ENCODE results near the gene PLCG1. TPM values are rescaled to one million over a fixed set of nuclear protein-coding genes. Genes with fewer than 3 reads are reported as not detected.

Gene PLCG1
- total RNA-seq, 1 donor from 2014 or later = 89.3 TPM

DNA sequence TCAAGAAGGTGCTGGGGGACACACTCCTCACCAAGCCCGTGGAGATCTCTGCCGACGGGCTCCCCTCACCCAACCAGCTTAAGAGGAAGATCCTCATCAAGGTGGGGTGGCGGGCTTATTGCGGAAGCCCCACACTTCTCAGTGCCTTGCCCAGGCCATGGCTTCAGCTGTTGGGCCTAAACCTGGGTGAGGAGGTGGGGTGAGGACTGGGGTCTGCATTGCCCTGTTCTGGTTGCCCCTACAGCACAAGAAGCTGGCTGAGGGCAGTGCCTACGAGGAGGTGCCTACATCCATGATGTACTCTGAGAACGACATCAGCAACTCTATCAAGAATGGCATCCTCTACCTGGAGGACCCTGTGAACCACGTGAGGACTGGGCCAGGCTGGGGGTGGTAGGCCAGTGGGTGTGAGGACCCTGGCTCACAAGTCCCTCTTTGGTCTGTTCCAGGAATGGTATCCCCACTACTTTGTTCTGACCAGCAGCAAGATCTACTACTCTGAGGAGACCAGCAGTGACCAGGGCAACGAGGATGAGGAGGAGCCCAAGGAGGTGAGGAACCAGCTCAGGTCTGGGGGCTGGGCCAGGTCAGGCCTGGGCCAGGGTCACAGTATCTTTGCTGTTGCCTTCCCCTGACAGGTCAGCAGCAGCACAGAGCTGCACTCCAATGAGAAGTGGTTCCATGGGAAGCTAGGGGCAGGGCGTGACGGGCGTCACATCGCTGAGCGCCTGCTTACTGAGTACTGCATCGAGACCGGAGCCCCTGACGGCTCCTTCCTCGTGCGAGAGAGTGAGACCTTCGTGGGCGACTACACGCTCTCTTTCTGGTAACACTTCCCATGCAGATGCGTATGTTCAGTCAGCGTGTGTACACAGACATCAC, 27.9 kb downstream of the PLCG1 start:
- no peak for DNase-seq (ENCODE audit: low read depth)
- no peaks in the 10 kb centered on the region for H3K27me3 ChIP-seq (ENCODE audit: control insufficient read depth, insufficient read depth, low read length)
- H3K36me3 ChIP-seq (ENCODE audit: control insufficient read depth, insufficient read depth, low read length) = peaks cover 11% of the 10 kb centered on the region
- TF ChIP-seq, protein P1, sequence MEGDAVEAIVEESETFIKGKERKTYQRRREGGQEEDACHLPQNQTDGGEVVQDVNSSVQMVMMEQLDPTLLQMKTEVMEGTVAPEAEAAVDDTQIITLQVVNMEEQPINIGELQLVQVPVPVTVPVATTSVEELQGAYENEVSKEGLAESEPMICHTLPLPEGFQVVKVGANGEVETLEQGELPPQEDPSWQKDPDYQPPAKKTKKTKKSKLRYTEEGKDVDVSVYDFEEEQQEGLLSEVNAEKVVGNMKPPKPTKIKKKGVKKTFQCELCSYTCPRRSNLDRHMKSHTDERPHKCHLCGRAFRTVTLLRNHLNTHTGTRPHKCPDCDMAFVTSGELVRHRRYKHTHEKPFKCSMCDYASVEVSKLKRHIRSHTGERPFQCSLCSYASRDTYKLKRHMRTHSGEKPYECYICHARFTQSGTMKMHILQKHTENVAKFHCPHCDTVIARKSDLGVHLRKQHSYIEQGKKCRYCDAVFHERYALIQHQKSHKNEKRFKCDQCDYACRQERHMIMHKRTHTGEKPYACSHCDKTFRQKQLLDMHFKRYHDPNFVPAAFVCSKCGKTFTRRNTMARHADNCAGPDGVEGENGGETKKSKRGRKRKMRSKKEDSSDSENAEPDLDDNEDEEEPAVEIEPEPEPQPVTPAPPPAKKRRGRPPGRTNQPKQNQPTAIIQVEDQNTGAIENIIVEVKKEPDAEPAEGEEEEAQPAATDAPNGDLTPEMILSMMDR (IDR thresholded peaks at IDR 0.05; ENCODE audit: insufficient read depth, low read length, poor library complexity, severe bottlenecking) = no peak
- no peak overlapping the region for H3K4me3 ChIP-seq (ENCODE audit: low read depth, low read length)

DNA sequence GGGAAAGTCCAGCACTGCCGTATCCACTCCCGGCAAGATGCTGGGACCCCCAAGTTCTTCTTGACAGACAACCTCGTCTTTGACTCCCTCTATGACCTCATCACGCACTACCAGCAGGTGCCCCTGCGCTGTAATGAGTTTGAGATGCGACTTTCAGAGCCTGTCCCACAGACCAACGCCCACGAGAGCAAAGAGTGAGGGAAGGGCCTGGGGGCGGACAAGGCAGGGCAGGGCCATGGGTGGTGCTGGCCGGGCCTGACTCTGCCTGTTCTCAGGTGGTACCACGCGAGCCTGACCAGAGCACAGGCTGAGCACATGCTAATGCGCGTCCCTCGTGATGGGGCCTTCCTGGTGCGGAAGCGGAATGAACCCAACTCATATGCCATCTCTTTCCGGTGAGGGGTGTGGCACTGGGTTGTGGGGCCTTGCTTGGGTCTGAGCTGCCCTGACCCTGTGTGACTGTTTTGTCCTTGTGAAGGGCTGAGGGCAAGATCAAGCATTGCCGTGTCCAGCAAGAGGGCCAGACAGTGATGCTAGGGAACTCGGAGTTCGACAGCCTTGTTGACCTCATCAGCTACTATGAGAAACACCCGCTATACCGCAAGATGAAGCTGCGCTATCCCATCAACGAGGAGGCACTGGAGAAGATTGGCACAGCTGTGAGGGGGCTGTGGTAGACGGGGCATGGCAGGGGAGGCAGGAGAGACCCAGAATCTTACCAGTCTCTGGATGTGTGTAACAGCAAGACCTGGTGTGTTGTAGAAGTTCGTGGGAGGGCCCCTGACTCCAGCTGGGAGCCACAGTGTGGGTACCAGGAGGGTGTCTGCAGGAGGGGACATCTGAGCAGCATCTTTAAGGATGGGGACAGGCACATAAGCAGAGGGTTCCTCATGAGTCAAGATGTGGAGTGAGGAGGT, 29.1 kb downstream of the PLCG1 start:
- no peak for DNase-seq (ENCODE audit: low read depth)
- Histone ChIP-seq H3K36me3 (ENCODE audit: control insufficient read depth, insufficient read depth, low read length) (peaks cover 11% of the 10 kb centered on the region), H3K4me3 (ENCODE audit: low read depth, low read length) (no peak overlapping the region), H3K27me3 (ENCODE audit: control insufficient read depth, insufficient read depth, low read length) (no peaks in the 10 kb centered on the region)
- TF ChIP-seq, protein P1 (IDR thresholded peaks at IDR 0.05; ENCODE audit: insufficient read depth, low read length, poor library complexity, severe bottlenecking) = no peak

DNA sequence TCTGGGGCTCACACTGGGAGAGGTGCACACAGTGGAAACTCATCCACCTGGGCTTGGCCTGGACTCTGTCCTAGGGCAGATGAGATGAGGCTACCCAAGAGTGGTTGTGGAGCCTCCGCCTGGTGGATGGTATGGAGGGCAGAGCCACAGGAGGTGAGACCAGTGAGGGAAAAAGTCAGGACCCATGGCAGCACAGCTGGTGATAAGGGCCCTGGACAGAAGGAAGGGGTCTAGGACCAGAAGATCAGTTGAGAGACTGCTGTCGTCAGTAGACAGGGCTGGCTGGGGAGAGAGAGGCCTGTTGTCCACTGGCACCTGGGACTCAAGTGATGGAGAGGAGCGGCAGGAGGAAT, 29.8 kb downstream of the PLCG1 start:
- no peak for DNase-seq (ENCODE audit: low read depth)
- Histone ChIP-seq H3K4me3 (ENCODE audit: low read depth, low read length) (no peak overlapping the region), H3K27me3 (ENCODE audit: control insufficient read depth, insufficient read depth, low read length) (no peaks in the 10 kb centered on the region), H3K36me3 (ENCODE audit: control insufficient read depth, insufficient read depth, low read length) (peaks cover 11% of the 10 kb centered on the region)
- TF ChIP-seq, protein P1 (IDR thresholded peaks at IDR 0.05; ENCODE audit: insufficient read depth, low read length, poor library complexity, severe bottlenecking) = no peak

DNA sequence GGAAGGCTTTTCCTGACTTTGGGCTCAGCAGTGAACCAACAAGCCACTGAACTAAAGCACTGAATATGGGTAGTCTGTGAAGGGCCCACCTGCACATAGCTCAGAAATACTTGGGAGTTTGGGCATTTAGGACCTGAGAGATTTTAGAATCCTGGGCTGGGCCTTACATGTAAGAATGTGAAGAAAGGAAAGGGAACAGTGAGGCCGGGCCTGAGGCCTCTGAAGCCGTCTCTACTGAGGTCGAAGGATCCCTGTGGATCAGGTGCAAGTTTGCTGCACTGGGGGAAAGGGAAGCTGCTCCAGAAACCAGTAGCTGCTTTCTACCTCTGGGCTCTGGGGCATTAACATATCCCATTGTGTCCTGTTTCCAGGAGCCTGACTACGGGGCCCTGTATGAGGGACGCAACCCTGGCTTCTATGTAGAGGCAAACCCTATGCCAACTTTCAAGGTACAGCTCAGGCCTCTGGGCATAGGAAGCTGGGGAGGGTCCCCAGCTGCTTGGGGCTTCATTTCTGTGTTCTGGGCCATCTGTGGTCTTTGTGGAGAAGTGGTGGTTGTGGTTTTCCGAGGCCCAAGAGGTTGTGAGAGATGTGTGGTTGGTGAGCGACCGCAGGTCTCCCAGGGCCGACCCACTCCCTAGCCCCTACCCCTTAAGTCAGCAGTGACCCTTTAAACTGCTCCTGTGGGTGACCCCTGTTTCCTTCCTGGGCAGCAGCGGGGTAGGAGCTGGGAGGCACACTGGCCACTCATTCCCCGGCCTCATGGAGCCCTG, 30.3 kb downstream of the PLCG1 start:
- H3K36me3 ChIP-seq (ENCODE audit: control insufficient read depth, insufficient read depth, low read length) = peaks cover 11% of the 10 kb centered on the region
- TF ChIP-seq, protein P1 (IDR thresholded peaks at IDR 0.05; ENCODE audit: insufficient read depth, low read length, poor library complexity, severe bottlenecking) = no peak
- H3K4me3 ChIP-seq (ENCODE audit: low read depth, low read length) = no peak overlapping the region
- DNase-seq (ENCODE audit: low read depth) = no peak
- no peaks in the 10 kb centered on the region for H3K27me3 ChIP-seq (ENCODE audit: control insufficient read depth, insufficient read depth, low read length)

DNA sequence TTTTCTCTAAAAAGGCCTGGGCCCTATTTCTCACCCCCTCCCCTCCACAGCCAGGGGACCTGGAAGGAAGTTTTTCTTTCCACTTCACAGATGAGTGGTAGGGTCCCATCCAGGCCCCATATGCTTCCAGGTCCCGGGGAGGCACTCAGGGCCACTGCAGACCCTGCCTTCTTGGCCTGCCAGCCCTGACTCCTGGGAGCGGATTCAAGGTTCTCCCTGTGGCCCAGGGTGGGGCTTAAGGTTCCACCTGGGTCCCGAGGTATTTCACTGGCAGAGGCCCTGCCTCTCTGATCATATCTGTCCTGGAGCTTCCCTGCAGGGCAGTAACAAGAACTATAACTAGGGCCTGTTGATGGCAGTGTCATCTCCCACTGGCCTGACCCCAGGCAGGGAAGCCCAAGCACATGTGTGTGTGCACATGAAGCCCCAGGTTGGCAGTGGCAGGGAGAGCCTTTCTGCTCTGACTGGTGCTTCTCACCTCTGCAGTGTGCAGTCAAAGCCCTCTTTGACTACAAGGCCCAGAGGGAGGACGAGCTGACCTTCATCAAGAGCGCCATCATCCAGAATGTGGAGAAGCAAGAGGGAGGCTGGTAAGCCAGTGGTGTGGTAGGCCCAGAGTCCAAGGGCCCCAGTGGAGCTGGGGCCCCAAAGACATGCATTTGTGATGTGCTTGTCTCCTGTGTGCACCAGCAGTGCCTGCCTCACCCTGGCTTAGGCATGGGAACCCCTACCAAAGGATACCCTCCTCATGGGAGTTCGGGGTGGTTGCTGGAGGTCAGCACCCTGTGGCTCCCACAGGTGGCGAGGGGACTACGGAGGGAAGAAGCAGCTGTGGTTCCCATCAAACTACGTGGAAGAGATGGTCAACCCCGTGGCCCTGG, 31.2 kb downstream of the PLCG1 start:
- no peak for DNase-seq (ENCODE audit: low read depth)
- H3K36me3 ChIP-seq (ENCODE audit: control insufficient read depth, insufficient read depth, low read length) = peaks cover 13% of the 10 kb centered on the region
- no peak overlapping the region for H3K4me3 ChIP-seq (ENCODE audit: low read depth, low read length)
- TF ChIP-seq, protein P1 (IDR thresholded peaks at IDR 0.05; ENCODE audit: insufficient read depth, low read length, poor library complexity, severe bottlenecking) = no peak
- no peaks in the 10 kb centered on the region for H3K27me3 ChIP-seq (ENCODE audit: control insufficient read depth, insufficient read depth, low read length)

All from kidney epithelial cell (primary cell).